DND-41 (cell line): ENCODE measurements around the gene SNX1.

Experiments used
- EZH2 ChIP-seq: IDR thresholded peaks from 3 replicates; pipeline ENCODE4 v1.6.1; 2012; ENCODE audit warnings: borderline replicate concordance, low read depth, mild to moderate bottlenecking, moderate library complexity, low read length, inconsistent platforms; ENCODE audit not compliant: severe bottlenecking
- TF ChIP-seq, protein P1 (sequence below): IDR thresholded peaks from 2 replicates; pipeline ENCODE4 v1.5.1; 2012; ENCODE audit warnings: borderline replicate concordance, low read length, moderate library complexity, mild to moderate bottlenecking; ENCODE audit not compliant: poor library complexity, severe bottlenecking; ENCODE audit errors: extremely low read depth

DNA sequence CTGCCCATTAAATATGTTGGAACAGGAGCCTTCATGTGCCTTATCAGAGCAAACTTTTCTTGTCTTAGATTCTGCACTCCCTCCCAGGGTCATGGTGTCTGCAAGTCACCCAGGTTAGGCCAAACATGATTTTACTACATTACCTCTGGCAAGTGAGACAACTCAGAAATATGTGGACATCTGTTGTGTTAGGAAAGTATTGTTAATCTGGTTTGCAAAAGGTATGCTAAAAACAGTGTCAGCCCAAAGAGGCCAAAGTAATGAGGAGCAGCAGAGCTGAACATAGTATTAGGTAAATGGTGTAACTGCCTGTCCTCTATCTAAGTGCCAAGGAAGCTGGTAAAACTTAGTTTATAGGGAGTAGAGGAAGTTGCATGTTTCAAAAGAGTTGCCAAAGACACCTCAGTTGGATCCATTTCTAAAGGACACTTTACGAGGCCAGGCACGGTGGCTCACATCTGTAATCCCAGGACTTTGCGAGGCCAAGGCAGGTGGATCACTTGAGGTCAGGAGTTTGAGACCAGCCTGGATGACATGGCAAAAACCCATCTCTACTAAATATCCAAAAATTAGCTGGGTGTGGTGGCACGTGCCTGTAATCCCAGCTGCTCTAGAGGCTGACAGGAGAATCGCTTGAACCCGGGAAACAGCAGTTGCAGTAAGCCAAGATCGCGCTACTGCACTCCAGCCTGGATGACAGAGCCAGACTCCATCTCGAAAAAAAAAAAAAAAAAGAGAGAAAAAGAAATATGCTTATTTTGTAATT is 89.5 kb downstream of the SNX1 start:
- TF ChIP-seq, protein P1, sequence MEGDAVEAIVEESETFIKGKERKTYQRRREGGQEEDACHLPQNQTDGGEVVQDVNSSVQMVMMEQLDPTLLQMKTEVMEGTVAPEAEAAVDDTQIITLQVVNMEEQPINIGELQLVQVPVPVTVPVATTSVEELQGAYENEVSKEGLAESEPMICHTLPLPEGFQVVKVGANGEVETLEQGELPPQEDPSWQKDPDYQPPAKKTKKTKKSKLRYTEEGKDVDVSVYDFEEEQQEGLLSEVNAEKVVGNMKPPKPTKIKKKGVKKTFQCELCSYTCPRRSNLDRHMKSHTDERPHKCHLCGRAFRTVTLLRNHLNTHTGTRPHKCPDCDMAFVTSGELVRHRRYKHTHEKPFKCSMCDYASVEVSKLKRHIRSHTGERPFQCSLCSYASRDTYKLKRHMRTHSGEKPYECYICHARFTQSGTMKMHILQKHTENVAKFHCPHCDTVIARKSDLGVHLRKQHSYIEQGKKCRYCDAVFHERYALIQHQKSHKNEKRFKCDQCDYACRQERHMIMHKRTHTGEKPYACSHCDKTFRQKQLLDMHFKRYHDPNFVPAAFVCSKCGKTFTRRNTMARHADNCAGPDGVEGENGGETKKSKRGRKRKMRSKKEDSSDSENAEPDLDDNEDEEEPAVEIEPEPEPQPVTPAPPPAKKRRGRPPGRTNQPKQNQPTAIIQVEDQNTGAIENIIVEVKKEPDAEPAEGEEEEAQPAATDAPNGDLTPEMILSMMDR: no peak
- TF ChIP-seq EZH2: no peak
